HCT116 (cell line): ENCODE results near the gene ZNF384.

Experiments used
- SIN3A ChIP-seq: IDR thresholded peaks from 2 replicates; pipeline ENCODE4 v1.6.1; 2012; ENCODE audit warnings: low read depth
- YY1 ChIP-seq: IDR thresholded peaks from 2 replicates; pipeline ENCODE4 v1.6.1; 2011; ENCODE audit warnings: low read length, low read depth, moderate library complexity, mild to moderate bottlenecking; ENCODE audit not compliant: insufficient replicate concordance; ENCODE audit errors: extremely low read depth
- TF ChIP-seq, protein P1 (sequence below), 3 experiments: fragments of 200-600 bp in 1 of 3; sonication (generic) in 1 of 3; IDR thresholded peaks in 2 of 3; conservative IDR thresholded peaks in 1 of 3; 2 replicates each; pipeline ENCODE4 v1.5.1; 2012 to 2017; ENCODE audit warnings: low read depth in 2 of 3, low read length in 2 of 3, antibody characterized with exemption in 1 of 3, borderline replicate concordance in 1 of 3, control low read depth in 1 of 3, mild to moderate bottlenecking in 1 of 3, mixed read lengths in 1 of 3, mixed run types in 1 of 3, moderate library complexity in 1 of 3; ENCODE audit not compliant: insufficient read depth in 1 of 3

DNA sequence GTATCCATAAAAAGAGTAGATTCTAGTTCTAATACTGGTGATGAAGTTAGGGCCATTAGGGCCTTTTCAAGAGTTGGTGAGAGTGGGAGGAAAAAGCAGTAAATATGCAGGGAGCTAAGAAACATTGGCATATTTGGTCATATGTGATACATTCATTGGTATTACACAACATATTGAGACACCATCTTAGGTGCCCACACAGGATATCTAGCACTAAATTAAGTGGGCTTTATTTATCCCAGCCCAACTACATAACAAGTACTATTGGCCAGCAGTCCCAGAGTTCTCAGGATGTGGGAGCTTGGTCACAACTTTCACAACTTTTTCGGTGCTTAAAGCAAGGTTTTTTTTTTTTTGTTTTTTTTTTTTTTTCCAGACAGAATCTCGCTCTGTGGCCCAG lies 24.3 kb downstream of the ZNF384 start:
- no peak for TF ChIP-seq SIN3A
- TF ChIP-seq, protein P1, sequence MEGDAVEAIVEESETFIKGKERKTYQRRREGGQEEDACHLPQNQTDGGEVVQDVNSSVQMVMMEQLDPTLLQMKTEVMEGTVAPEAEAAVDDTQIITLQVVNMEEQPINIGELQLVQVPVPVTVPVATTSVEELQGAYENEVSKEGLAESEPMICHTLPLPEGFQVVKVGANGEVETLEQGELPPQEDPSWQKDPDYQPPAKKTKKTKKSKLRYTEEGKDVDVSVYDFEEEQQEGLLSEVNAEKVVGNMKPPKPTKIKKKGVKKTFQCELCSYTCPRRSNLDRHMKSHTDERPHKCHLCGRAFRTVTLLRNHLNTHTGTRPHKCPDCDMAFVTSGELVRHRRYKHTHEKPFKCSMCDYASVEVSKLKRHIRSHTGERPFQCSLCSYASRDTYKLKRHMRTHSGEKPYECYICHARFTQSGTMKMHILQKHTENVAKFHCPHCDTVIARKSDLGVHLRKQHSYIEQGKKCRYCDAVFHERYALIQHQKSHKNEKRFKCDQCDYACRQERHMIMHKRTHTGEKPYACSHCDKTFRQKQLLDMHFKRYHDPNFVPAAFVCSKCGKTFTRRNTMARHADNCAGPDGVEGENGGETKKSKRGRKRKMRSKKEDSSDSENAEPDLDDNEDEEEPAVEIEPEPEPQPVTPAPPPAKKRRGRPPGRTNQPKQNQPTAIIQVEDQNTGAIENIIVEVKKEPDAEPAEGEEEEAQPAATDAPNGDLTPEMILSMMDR (IDR thresholded peaks at IDR 0.05 in 2 of 3, conservative IDR thresholded peaks at IDR 0.05 in 1 of 3; ENCODE audit: borderline replicate concordance in 1 of 3, insufficient read depth in 1 of 3, low read depth in 2 of 3, low read length in 2 of 3) = no peak
- TF ChIP-seq YY1 = no peak
